Right kidney (tissue), 1 donor: ENCODE data around the gene CORO2A.

Experiments
- DNase-seq: peaks from one replicate; pipeline ENCODE4 v3.0.0-alpha.2; 2016

The CORO2A gene

DNA sequence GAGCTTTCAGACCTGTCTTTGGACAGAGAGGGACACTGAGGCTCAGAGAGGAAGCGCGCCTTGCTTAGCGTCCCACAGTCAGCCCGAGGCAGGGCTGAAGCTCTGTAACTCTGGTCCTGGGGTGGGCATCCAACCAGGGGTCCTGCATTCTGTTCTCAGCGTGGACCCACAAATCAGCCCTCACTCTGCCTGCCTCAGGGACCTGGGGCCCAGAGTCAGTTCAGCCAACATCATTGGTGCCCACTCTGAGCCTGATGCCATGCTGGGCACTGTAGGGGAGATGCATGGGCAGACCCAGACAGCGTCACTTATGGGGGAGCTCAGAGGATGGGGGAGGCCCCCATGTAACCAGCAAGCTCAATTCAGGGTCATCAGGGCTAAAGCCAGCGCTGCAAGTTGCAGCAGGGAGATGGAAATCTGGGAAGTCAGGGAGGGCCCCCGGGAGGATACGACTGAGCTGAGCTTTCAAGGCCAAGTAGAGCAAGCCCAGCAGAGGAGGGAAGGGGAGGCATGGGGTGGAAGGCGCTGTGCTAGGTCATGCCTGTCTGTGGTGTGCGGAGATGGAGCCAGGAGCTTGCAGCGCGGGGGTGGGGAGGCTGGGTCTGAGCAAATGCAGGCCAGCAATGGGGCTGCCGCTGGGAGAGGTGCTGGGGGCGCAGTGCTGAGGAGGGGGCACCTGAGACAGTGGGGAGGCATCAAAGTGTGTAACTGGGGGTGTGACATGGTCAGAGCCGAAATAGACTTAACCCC, 21.1 kb downstream of the CORO2A start:
- DNase-seq: no peak

DNA sequence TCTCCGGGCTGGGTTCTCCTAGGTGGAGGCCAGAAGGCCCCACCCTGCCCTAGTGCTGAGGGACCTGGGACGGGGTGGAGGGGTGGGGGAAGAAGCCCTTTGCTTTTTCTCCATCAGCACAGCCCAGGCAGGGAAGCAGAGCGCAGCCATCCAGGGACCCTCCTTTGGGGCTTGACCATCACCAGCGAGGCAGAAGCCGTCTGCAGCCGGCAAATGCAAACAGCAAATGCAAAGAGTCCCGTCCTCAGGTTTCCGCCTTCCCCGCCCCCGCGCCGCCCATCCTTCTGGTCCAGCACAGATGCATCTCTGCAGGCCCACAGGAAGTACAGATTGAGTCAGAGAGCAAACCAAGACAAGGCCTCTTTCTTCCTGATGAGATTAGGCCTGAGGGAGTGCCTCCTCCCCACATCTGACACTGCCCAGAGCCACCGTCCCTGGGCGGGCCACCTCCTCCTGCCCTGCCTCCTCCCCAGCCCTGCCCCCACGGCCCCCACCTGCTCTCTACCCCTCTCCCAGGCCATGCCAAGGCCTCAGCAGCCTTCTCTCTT, 23.4 kb downstream of the CORO2A start:
- no peak for DNase-seq

DNA sequence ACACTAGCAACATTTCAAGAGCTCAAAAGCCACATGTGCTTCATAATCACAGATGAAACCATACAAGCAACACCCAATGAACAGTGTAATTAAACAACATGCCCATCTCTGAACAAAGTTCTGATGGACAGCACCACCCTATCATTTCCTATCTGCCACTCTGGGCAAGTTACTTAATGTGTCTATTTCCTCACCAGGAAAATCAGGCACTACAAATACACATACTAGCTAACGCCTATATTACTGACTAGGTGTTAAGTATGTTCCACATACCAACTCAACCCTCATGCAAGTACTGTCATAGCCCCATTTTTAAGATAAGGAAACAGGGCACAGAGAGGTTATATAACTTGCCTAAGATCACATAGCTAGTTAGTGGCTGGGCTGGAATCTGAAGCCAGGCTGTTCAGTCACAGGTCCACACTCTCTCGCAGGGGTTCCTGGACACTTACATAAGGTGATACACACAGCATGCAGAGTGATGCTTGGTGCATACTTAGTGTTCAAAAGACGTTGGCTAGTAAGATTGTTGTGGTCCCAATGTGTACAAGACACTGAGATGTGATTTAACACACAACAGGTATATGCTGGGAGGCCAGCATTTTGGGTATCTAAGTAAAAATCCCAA, 24.2 kb downstream of the CORO2A start:
- no peak for DNase-seq

DNA sequence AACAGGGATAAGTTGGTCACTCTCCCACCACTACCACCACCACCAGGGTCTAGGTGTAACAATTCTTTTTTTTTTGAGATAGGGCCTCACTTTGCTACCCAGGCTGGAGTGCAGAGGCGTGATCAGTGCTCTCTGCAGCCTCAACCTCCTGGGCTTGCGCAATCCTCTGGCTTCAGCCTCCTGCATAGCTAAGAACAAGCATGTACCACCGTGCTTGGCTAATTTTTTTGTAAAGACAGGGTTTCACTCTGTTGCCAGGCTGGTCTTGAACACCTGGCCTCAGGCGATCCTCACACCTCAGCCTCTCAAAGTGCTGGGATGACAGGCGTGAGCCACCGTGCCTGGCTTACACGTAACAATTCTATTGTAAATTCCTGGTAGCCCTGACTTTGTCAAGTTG, 27.5 kb downstream of the CORO2A start:
- no peak for DNase-seq

DNA sequence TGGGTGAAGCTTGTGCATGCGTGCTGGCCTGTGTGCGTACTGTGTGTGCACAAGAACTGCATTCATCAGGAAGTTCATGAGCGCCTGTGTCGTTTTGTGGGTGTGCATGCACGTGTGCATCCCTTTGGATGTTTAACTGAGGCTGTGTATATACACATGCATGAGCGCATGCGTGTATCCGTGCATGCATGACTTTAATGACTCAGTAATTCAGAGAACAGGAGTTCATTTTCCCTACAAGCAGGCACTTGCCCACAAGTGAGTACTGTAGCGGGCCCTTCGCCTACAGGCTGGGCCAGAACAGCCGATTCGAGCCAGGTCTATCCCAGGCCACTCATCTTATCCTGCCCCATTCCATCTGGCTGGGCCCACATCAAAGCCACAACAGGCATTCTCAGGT, 29.8 kb downstream of the CORO2A start:
- no peak for DNase-seq

DNA sequence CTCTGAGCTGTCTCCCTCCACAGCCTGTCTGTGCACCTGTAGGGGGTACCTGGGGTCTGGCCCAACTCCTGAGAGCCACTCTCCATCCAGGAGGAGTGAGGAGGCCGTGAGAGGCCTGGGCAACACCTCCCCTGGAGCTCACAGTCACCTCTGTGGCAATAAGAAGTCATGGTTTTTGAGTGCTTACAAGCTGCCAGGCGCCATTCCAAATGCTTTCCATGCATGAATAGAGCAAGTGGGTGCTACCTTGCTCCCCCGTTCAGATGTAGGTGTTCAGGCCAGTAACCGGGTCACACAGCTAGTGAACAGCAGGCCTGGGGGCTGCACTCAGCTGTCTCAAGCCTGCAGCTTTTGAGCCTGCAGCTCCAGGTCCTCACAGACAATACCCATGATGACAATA, 30.6 kb downstream of the CORO2A start:
- no peak for DNase-seq

DNA sequence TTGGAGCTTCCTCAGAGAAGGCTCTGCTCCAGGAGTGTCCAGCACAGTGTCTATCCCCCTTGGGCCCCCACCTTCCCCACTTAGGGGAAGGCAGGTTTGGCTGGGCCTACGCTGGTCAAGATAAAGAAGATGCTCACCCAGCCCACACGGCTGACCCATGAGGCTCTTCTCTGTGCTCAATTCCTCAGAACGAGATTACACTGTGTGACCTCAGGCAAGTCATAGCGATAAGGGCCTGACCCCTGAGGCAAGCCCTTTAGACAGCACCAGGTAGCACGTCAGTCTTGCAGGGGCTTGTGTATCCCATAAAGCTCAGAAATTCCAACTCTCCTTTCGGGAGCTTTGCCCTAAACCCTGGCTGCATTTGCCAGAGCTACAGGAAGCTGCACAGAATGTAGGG, 32.6 kb downstream of the CORO2A start:
- DNase-seq: no peak

DNA sequence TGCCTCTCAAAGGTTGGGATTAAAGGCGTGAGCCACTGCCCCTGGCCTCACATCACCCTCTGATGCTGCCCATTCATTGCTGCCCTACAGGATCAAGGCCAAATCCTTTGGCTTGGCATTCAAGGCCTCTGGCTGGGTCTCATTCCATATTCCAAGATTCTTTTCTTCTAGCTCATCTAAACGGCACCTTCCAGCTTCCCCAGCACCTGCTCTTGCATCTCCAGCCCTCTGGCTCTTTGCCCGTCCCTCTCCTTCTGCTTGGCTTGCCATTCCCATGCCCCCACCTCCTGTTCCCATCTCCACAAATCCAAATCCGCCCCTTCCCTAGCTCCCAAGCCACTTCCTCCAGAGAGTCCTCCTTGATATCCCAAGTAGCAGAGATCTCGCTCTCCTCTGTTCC, 33.1 kb downstream of the CORO2A start:
- no peak for DNase-seq

DNA sequence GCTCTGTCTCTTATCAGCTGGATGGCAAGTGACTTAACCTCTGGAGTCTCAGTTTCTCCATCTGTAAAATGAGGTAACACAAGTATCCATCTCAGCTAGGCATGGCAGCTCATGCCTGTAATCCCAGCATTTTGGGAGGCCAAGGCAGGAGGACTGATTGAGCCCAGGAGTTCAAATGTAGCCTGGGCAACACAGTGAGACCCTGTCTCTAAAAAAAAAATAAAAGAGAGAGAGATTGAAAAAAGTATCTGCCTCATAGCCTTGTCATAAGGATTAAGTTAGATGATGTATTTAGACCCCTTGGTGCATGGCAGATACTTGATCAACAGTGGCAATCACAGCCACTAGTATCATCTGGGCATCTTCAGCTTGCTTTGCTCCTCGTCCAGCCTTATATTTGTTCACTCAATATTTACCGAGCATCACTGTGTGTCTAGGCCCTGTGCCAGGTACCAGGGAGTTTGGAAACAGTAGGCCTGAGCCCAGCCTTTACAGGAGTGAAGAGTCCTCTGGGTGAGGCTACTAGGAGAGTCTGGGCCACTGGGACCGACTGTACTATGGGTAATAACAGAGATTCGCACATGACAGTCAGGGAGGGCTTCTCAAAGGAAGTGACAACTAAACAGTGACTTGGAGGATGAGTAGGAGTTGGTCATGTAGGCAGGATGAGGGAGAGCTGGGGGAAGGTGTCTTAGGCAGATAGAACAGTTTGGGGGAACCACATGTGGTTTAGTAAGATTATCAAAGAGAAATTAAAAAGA, 34.2 kb downstream of the CORO2A start:
- no peak for DNase-seq

DNA sequence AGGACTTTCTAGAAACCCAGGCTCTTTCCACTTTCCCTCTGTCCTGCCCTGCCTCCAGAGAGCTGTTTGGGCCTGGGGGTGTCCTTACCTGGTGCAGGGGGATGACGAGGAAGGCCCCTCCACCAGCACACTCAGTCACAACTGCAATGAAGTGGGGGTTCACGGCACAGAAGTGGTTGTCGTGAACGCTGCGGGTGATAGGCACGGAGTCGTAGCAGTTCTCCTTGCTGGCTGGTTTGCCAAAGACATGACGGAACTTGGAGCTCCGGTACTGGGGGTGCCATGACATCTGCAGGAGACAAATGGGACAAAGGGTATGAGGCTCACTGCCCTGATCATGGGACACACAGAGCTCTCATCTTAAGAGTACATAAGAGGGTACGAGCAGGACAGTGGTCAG, 35.1 kb downstream of the CORO2A start:
- DNase-seq: no peak

DNA sequence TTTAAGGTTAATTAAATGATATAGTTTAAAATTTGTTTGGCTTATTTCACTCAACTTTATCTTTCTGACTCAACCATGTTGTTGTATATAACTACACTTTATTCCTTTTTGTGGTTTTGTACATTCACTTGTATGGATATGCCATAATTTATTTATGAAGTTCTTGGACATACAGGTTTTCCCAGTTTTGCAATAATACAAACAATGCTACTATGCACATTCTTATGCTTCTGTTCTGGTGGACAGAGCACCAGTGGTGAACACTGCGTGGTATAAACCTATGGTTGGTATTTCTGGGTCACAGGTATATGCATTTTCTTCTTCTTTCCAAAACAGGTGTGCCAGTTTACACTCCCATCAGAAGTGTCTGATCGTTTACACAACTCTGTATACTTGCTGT, 37.8 kb downstream of the CORO2A start:
- no peak for DNase-seq

DNA sequence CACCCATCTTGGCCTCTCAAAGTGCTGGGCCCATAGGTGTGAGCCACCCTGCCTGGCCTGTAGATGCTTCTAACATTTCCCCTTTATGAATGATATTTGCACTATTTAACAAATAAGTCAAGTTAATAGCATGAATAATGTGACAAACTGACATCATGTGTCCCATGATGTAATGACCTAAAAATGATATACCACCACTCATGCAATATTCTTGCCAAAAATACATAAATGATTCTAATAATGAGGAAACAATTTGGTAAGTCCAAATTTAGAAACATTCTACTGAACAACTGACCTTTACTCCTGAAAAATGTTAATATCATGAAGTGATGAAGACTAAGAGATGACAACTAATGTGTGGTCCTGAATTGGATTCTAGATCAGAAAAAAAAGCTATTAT, 39.9 kb downstream of the CORO2A start:
- no peak for DNase-seq

DNA sequence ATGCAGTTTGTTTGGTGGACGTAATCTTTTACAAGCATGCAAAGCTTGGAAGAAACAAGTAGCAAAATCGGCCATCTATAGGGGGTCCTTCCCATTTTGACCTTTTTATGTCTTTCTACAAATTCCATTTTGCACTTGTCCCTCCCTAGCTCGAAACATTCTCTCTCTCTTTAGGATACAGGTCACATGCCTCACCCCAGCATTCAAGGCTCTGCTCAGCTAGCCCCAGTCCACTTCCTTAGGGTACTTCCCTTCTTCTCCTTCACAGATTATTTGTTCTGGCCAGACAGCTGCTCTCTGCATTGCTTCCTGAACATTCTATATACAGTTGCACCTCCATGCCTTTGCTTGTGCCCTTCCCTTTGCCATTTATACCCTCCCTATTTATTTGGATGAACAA, 41.7 kb downstream of the CORO2A start:
- DNase-seq: no peak

DNA sequence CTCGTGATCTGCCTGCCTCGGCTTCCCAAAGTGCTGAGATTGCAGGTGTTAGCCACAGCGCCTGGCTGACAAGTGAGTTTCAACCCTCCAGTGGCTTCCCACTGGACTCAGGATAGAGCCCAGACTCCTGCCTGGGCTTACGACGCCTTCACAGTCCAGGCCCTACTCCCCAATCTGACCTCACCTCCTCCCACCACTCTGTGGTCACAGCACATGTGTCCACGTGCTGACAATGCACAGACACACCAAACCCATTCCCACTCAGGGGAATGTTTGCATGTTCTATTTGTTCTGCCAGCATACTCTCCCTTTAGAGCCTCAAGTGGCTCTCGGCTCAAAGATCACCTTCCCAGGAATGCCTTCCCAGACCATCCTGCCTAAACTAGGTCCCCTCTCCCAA, 42.3 kb downstream of the CORO2A start:
- no peak for DNase-seq

DNA sequence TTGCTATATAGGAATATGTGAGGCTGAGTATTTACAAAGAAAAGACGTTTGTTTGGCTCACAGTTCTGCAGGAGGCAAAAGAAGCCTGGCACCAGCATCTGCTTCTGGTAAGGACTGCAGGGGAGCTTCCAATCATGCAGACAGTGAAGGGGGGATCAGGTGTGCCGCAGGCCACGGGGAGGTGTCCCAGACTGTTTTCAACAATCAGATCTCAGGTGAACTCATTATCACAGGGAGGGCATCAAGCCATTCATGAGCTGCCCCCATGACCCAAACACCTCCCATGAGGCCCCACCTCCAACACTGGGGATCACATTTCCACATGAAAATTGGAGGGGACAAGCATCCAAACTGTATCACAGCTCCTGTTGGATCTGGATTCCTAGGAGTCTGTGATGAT, 43.0 kb downstream of the CORO2A start:
- DNase-seq: no peak

DNA sequence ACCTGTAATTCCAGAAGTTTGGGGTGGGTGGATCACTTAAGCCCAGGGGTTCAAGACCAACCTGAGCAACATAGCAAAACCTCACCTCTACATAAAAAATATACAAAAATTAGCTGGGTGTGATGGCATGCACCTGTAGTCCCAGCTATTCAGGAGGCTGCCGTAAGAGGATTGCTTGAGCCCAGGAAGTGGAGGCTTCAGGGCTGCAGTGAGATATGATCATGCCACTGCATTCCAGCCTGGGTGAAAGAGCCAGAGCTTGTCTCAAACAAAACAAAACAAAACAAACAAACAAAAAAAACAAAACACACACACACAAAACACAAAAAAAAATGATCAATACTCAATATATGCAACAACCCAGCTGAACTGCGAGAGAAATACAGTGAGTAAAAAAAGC, 44.0 kb downstream of the CORO2A start:
- no peak for DNase-seq

DNA sequence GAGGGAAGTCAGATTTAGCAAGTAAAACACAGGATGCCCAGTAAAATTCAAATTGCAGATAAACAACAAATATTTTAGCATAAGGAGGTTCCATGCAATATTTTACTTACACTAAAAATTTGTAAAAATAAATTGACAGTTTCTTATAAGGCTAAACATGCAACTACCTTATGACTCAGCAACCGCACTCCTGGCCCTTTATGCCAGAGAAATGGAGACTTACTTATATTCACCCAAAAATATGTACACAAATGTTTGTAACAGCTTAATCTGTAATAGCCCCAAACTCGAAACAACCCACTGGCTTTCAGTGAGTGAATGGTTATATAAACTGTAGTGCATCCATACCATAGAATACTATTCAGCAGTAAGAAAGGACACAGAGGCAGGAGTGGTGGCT, 44.9 kb downstream of the CORO2A start:
- no peak for DNase-seq

DNA sequence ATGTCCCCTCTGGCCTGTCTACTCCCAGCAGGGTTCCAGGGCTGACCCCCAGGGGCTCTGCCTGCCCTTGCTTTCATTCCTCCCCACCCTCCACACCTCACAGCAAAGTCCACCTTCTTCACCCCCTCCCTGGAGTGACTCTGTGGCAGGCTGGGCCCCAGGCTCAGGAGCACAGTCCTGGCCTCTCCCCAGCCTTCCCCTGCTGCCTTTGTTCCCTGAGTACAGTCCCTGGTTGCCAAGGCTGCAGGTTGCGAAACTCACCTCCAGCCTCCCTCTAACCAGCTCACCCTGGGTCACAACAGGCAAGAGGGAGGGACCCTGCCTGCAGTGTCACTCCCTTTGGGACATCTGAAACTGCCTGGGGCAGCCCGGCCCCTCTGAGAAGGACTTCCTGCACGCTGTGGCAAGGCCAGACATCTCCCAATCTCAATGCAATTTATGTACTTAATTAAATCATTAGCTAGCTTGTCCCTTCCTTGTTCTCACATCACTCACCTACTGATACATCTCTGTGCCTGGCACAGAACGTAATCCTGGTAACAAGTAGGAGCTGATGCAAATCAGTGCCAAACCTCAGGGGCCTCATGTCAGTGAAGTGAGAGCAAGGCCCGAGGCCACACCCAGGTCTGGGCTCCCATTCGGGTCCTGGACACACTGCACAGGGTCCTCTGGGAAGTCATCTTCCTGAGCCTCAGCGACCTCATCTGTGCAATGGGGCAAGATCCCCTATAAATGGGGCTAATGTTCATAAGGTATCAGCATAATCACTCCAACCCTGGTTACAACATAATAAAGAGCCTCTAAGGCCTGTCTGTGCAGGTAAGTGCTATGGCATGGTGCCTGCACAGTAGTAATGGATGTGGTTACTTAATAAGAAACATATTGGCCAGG, 46.1 kb downstream of the CORO2A start:
- peak; percentile 15 for DNase-seq

DNA sequence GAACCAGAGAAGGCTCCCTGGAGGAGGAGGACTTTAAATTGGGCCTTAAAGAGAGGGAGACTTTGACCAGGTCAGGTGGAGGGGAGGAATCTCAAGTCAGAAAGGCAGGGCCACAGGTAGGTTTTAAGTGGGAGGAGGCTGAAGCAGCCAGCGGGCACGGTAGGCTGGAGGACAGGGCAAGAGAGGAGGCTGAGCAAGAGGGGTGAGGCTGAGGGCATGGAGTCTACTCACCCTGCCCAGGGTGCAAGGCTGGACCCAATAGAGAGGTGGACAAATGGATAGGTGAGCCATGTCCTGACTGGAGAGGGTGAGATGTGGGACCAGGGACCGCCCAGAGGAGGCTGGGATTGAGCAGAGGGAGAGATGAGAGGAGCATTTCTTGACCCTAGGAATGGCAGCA, 47.8 kb downstream of the CORO2A start:
- no peak for DNase-seq

DNA sequence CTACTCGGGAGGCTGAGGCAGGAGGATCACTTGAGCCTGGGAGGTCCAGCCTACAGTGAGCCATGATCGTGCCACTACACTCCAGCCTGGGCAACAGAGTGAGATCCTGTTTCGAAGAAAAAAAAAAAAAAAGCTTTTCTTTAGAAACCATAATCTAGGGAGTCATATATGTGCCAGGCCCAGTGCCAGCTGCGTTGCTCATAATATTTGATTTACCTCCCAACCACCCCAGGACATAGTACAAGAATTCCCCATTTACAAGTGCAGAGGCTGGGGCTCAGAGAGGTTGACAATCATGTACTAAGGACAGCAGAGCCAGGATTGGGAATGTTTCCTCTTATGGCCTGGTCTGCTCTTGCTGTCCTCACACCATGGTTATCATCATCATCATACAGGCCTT, 48.4 kb downstream of the CORO2A start:
- DNase-seq: no peak

DNA sequence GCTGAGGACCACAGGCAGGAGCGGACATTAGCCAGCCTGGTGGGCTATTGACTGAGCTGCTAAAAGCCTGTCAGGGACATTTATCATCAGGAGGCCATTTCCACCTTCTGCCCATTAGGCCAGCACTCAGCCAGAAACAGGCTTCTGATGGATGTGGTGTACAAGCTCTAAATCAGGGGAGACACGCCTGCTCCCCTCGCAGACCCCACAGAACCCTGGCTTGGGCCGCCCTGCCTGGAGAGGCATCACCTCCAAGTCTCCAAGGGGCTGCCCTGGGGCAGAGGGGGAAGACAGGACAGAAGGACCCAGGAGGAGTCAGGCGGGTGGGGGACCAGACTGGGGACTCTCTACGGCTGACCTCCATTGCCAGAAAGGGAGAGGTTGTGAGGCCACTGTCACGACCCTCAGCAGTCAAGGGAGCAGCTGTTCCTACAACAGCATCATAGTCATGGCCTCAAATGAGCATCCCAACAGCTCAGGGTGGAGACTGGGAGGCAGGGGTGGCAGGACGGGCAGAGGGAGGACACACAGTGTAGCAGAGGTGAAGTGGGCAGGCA, 49.4 kb downstream of the CORO2A start:
- DNase-seq: no peak
